Retinal pigment epithelial cell (primary cell): ENCODE results near the gene PVRIG.
"Not testable (repeated sequence)": the region's sequence is repeated elsewhere in the genome, so short reads cannot be mapped to it uniquely, and the experiment has no call there.

ENCODE experiments used
- DNase-seq: peaks from one replicate; pipeline ENCODE4 v3.0.0-alpha.2; 2010; ENCODE audit warnings: low read depth
- H3K4me3 ChIP-seq: 2 replicates; pipeline ENCODE4 v1.5.1; 2011; ENCODE audit warnings: mild to moderate bottlenecking, low read length, control low read depth, moderate library complexity
- TF ChIP-seq, protein P1 (sequence below): conservative IDR thresholded peaks from 2 replicates; pipeline ENCODE4 v1.5.1; 2011; ENCODE audit warnings: low read depth, low read length, control low read depth, inconsistent platforms

The PVRIG gene

DNA sequence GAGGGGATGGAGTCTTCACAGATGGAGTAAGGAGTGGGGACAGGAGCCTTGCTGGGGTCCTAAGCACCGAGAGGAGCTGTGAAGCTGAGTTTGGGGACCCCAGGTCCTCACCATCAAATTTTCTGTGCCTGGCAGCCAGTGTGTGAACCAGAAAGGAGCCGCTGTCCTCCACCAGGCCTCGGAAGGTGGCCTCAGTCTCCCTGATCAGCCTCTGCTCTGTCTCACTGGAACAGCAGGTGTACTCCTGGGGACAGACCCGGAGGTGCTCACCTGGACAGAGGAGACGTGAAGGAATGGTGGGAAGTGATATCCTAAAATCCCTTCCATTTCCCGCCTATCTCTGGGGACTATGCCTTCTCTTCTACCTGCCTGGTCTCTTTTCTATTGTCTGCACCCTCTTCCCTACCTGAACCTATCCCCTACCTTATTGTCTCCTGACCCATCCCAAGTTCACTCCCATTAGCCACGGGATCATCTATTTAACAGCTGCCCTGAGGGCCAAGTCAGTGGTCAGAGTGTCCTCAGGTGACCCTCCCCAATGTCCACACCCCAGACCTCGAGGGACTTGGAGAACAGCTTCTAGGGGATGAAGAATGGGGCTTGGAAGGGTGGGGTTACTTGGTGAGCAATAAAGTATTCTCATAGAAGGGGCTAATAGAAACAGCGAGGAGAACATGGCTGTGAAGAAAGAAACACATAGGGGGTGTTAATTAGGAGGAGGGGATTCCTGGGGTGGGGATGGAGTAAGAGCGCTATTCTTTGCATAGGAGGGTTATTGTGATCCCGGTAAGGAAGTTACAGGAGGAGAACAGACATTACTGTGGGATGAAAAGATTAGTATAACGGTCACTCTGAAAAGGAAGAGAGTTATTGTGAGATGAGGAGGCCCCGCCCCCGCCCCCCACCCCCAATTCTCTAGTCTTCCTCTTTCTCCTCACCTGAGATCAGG lies 43.4 kb upstream of the PVRIG start:
- no peak for DNase-seq
- TF ChIP-seq, protein P1, sequence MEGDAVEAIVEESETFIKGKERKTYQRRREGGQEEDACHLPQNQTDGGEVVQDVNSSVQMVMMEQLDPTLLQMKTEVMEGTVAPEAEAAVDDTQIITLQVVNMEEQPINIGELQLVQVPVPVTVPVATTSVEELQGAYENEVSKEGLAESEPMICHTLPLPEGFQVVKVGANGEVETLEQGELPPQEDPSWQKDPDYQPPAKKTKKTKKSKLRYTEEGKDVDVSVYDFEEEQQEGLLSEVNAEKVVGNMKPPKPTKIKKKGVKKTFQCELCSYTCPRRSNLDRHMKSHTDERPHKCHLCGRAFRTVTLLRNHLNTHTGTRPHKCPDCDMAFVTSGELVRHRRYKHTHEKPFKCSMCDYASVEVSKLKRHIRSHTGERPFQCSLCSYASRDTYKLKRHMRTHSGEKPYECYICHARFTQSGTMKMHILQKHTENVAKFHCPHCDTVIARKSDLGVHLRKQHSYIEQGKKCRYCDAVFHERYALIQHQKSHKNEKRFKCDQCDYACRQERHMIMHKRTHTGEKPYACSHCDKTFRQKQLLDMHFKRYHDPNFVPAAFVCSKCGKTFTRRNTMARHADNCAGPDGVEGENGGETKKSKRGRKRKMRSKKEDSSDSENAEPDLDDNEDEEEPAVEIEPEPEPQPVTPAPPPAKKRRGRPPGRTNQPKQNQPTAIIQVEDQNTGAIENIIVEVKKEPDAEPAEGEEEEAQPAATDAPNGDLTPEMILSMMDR = no peak
- H3K4me3 ChIP-seq = peak overlapping the region; percentile 94

DNA sequence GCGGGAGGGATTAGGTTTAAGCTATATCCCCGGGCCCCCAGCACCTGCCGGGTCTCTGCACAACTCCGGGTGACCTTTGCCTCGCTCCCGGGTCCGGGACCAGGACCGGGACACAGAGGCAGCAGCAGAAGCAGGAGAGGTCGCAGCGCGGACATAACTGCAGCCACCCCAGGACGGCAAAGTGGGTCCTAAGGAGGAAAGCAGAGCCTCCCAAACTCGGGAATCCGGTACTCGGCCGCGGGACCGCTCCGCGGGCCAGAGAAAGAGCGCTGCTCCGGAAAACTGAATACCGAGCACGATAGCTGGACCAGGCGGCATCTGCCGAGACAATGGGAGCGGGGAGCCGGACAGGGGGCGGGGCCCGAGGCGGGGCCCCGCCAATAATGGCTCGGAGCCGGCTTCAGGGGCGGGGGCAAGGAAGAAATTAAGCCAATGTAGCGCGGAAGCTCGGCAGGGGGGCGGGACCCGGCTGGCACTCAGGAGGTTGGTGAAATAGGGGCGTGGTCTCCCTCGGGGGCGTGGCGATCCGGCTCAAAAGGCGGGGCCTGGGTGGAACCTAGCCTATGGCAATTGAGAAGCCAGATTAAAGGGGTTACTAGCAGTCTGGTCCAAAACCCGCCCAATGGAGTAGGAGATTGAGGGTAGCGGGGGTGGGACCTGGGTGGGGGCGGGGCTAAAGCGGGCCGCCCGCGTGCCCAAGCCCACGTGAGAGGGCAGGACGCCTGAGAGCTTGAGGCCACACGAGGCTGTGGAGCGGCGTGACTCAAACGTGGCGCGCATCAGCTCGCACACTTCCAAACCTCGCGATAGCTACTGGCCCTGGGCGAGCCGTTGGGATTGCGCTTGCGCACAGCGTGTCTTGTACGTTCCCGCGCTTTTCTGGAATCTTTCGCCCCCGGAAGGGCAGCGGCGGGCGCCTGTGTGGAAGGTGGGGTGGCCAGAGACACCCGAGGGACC lies 42.4 kb upstream of the PVRIG start, which contains the start of the genes GPC2 and STAG3:
Gene GPC2 (minus strand): TSS at position 337 of the 957 bp plus-strand sequence. CDS start 182 bp downstream, at position 155.
Gene STAG3 (plus strand): TSS at position 874 of the 957 bp plus-strand sequence. CDS start 2,639 bp downstream, outside the sequence.
- TF ChIP-seq, protein P1 = no peak
- DNase-seq = peak; percentile 84
- H3K4me3 ChIP-seq = peak within 1 kb of the TSS; percentile 94

DNA sequence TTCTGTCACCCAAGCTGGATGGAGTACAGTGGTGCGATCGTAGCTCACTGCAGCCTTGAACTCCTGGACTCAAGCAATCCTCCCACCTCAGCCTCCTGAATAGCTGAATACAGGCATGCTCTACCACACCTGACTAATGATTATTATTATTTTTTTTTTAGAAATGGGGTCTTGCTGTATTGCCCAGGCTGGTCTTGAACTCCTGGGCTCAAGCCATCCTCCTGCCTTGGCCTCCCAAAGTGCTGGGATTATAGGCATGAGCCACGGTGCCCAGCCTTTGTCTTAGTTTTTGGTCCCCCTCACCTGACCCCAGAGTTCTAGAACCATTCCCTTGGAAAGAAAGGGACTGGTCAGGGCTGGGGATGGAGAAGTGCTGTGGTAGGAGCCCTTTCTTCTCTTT lies 39.7 kb upstream of the PVRIG start:
- not testable (repeated sequence) for H3K4me3 ChIP-seq, DNase-seq

DNA sequence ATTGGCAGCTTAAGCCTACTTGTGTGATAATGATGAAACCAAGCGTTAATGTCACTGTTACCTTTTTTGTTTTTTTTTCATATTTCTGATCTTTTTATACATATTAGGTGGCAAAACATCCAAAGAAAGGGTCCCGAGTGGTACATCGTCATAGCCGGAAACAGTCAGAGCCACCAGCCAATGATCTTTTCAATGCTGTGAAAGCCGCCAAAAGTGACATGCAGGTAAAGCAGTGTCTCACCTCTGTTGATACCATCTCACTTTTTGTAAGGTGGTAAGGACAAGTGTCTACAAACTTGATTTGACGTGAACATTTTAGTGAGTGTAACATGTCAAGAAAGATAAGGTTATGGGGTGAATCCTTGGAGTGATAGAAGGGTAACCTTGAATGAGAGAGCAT lies 37.1 kb upstream of the PVRIG start:
- not testable (repeated sequence) for H3K4me3 ChIP-seq, DNase-seq

DNA sequence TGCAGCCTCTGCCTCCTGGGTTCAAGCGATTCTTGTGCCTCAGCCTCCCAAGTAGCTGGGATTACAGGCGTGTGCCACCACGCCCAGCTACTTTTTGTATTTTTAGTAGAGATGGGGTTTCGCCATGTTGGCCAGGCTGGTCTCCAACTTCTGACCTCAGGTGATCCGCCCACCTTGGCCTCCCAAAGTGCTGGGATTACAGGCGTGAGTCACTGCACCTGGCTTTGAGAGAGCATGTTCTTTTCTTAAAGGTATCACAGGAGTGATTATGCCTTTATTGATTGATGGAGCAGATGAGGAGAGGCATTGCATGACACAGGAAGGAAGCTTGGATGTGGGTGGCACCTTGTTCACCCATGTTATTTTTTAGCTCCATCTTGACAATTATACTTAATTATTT lies 36.7 kb upstream of the PVRIG start:
- not testable (repeated sequence) for DNase-seq, H3K4me3 ChIP-seq

DNA sequence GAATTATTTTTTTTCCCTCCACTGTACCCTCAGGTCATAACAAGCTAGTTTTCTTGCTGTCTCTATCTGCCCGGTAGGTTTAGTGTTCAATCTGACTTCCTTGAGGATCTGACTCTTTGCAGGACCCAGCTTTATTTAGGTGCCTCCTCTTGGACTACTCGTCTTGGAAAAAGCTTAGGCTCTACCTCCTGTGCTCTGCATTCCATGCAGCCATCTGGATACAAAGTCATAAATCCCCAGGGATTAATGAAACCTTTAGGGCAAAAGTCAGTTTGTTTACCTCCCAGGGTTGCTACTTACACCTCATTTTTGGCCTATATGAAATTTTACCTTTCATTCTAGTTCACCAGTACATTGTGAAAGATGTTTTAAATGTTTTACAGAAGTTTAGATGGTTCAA lies 34.0 kb upstream of the PVRIG start:
- TF ChIP-seq, protein P1 = no peak
- no peak for DNase-seq
- no peak overlapping the region for H3K4me3 ChIP-seq

DNA sequence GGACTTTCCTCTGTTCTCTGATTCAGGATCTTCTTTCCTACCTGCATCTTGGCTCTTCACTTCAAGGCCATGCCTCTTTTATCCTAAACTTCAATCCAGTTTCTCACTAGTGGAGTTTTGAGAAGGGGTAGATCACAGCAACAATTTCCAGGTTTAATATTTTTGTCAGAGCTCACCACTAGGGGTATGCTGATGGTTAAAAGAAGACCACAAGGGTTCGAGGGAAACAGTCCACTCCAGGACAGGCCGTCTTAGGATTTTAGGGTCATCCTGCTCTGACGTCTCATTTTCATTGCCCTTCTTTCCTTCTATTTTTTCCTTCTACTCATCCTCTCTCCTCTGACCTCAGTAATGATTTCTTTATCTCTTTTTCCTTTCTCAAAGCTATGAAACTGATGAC lies 30.7 kb upstream of the PVRIG start:
- no peak for DNase-seq
- TF ChIP-seq, protein P1 = peak; percentile 9
- H3K4me3 ChIP-seq = no peak overlapping the region

DNA sequence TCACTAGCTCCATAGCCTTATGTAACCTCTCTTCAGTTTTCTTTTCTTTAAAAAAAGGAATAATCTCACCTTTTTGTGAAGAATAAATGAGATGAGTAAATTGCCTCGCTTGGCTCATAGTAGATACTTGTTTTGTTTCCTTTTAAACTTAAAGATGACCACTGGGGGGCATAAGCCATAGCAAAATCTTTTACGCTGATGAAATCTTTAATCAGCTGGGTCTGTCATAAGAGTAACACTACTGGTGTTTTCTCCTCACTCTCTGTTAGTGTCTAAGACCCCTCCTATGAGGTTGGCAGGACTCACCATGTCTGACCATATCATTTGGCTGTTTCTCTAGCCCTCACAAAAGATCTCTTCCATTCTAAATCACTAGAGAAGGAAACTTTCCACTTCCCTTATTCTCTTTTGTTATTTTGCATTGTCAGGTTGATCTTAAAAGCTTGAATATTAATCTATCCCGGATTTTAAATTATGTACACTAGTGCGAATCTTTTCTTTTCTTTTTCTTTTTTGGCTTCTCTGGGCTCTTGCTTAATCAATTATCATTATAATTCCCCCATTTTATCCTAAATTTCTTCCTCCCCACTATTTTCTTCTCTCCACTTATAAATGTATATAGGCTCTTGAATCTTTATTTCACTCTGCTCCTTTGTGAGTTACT lies 29.6 kb upstream of the PVRIG start:
- no peak for DNase-seq
- no peak overlapping the region for H3K4me3 ChIP-seq
- TF ChIP-seq, protein P1 = peak; percentile 38
